COLO668 (cell line): ENCODE results near the gene PEPD.
A peak's percentile ranks its signal among the peaks of the same experiment; 100 is the strongest.

Experiments used
- DNase-seq: peaks from one replicate; lab custom pipeline; 2025; ENCODE audit not compliant: unreplicated experiment; lab: John Stamatoyannopoulos, UW

Gene PEPD

DNA sequence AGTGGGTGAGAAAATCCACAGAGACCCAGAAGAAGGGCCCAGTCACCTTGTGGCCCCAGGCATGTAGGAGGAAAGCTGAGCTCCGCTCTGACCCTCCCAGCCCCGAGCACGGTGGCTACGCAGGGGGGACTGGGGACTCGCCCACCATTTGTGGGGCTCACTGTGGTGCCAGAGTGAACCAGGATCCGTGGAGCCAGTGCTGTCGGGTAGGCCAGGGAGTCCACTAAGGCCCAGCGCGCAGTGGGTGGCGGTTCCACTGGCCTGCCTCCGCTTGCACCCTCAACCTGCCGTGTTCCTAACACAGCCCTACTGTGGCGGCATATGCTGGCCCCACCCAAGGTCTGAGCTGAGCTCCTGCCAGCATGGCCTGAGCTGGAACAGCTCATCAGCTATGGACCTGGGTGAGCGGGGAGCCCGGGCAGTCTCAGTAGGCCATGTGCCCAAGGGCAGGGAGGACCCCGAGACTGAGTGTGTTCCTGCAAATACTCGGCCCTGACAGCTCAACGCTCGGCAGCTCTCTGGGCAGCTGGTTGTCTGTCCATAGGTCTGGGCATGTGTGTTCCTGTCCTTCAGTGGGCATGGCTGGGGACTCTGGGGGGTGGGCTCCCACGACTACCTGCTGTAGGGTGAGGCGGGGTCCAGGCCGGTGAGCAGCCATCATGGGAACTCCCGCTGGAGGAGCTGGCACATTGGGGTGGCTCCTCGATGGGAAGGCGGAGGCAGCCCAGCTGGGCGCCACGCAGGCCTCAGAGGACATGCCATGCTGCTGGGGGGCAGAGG lies 111.5 kb downstream of the PEPD start:
- DNase-seq, result no peak

- no peak for DNase-seq
Observed at GRCh38 chr19:33408538-33409434, 112.8 kb downstream of the PEPD start.

GRCh38 chr19:33408116-33408515 lies 113.5 kb downstream of the PEPD start:
- no peak for DNase-seq

- no peak for DNase-seq
Observed at GRCh38 chr19:33407716-33408115, 113.9 kb downstream of the PEPD start.

DNA sequence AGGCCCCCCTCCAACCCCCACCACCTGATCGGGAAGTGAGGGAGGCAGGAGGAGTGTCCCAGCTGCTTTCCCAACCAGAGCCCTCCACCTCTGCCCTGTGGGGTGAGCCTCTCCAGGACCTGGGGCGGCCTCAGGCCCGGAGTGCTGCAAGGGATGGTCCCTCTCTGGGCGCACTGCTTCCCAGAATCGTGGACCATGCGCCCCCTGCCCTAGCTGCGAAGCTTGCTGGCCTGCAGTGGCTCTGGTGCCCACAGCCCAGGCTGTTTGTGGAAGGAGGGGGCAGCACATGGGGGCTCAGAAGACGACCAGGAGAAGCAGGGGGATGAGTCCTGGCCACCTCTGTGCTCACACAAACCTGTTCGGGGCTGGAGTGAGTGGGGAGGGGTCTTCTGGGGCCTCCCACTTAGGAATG lies 114.4 kb downstream of the PEPD start:
- no peak for DNase-seq

GRCh38 chr19:33406521-33407139 lies 115.0 kb downstream of the PEPD start:
- DNase-seq, result peak; percentile 46

- DNase-seq, result no peak
Observed at GRCh38 chr19:33405553-33406461, 115.8 kb downstream of the PEPD start.

GRCh38 chr19:33405254-33405552 lies 116.4 kb downstream of the PEPD start:
- no peak for DNase-seq

- no peak for DNase-seq
Observed at GRCh38 chr19:33404506-33405253, 116.9 kb downstream of the PEPD start.

DNA sequence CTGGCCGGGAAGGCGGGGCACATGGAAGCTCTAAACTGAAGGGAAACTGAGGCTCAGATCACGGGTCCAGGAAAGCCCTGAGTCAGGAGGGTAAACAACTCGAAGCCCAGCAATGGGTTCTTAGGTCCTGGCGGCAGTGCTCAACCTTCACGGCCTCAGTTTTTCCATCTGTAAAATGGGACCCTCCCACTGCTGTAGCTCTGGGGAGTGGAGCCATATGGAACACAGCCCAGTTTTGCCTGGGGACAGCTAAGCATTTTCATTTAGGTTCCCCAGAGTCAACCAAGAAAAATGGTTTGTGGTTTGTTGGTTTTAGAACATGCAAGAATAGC lies 117.7 kb downstream of the PEPD start:
- DNase-seq, result no peak

DNA sequence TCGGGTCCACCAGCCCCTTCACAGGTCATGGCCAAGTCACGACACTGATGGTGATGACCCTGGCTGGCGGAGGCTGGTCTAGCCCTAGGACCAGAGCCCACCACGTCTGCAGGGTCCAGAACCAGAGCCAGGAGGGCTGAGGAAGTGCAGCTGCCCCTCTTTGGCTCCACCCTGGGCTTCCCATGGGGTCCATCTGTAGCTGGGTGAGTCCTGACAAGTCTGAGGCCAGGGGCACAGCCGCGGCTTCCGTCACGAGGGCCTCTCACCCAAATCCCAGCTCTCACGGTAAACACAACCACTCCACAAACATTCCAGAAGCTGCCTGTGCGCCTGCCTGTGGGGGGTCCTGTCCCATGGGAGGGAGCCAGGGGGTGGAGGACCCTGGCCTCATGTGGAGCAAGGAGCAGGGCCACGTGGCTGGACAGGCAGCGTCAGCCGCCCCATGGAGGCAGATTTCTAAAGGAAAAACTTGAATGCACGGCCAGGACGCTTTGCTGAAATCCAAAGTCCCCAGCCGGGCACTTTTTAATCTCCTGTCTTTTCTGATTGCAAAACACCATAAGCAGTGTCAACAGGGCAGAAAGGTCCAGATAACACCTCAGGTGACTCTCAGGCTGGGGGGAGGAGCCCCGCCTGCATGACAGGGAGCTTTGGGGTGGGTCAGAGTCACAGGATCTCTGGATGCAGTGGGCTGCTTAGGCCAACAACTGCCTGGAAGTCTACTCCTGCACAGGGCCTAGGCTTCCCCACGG lies 118.2 kb downstream of the PEPD start:
- no peak for DNase-seq

GRCh38 chr19:33402421-33403220 lies 119.0 kb downstream of the PEPD start:
- DNase-seq, result no peak

GRCh38 chr19:33401683-33402420 lies 119.7 kb downstream of the PEPD start:
- no peak for DNase-seq

DNA sequence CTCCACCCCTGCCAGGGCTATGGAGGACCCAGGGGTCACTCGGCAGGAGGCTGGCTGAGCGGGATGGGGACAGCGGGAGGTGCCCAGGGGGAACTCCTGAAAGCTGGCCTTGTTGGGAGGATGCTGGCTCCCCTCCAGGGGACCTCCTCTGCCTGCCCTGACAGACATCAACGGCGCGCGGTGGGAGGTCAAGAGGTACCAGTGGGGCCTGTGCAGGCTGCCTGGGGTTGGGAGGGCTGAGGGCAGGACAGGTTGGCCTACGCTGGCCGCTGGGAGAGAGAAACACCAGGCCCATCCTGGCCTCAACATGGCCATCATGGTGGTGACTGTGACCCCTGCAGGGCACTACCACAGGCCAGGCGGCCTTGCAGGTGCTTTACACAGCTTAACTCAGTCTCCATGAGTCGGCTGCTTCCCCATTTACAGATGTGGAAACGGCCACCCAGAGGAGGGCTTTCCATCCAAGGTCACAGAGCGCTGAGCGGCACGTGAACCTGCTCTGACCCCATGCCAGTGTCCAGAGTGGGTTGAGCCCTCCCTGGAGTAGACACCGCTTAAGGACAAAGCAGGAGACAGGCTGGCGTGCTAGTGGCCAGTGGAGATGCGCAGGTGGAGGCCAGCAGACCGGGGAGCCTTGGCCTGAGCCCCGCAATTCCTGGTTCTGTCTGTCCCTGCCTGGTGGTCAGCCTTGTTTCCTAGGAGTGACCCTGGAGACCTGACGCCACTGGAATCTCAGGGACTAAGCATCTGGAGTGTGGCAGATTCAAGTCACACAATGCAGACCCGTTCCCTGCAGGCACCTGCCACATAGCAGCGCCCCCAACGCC lies 120.5 kb downstream of the PEPD start:
- DNase-seq, result no peak

DNA sequence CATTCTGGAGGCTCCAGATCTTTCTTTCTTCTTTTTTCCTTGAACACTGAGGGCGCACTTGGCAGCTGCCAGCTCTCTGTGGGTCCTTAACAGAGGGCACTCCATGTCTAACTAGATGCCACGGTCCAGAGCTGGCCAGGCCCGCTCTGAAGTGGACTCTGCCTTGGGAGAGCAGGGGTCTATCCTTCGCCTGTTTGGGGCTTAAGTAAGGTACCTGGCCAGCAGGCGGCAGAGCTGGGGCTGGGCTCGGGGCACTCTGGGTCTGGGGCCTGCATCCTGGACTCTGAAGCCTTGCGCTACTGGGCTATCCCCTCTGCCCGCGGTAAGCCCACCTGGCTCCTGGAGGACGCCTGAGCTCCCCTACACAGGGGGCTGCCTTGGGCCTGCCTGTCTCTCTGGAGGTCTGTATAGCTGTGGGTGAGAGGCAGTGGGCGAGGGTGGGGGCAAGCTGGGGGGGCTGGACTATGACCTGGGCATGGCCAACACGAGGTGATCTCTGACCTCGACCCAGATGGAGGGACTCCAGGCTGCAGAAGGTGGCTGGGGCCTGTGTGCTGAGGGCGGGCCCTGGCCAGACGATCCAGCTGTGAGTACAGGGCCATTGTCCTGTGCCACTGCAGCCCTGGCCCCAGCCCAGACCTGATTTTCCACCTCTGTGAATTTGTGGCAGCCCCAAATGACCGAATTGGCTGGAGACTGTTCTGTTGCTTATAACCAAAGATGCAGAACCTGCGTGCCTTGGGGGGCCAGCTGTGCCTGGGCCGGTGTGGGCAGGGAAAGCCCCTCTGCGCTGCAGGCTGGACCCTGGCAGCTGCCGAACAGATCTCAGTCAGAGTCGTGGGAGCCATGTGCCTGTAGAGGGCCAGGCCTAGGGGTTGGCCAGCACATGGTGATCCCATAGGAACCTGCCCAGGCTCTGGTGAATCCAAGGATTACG lies 121.6 kb downstream of the PEPD start:
- no peak for DNase-seq

GRCh38 chr19:33399081-33399744 lies 122.4 kb downstream of the PEPD start:
- DNase-seq, result no peak
